ENCODE results near the gene WHRN. TPM values are rescaled to one million over a fixed set of nuclear protein-coding genes. Genes with fewer than 3 reads are reported as not detected.

The WHRN gene
- total RNA-seq, 1 donor from 2014 or later = 3.1 TPM

GRCh38 chr9:114426046-114426948 is 79.0 kb downstream of the WHRN start:
- Histone ChIP-seq H3K4me1 (no peaks in the 10 kb centered on the region), H3K9me3 (no peaks in the 10 kb centered on the region), H3K4me3 (no peak overlapping the region), H3K27ac (no peak overlapping the region), H3K36me3 (no peaks in the 10 kb centered on the region), H3K27me3 (no peaks in the 10 kb centered on the region)
- peak; percentile 37 for DNase-seq
- intact Hi-C loops (cut with DNase I) = no loop called here
- TF ChIP-seq CTCF (IDR thresholded peaks at IDR 0.05) = no peak
- ATAC-seq = no peak

GRCh38 chr9:114425126-114425525 is 80.1 kb downstream of the WHRN start:
- intact Hi-C loops (cut with DNase I) = no loop called here
- DNase-seq (peak; percentile 48), ATAC-seq (no peak)
- no peaks in the 10 kb centered on the region for H3K36me3 ChIP-seq
- H3K4me3 ChIP-seq = no peak overlapping the region
- no peaks in the 10 kb centered on the region for H3K27me3 ChIP-seq
- TF ChIP-seq CTCF (IDR thresholded peaks at IDR 0.05) = no peak
- no peaks in the 10 kb centered on the region for H3K4me1 ChIP-seq
- no peak overlapping the region for H3K27ac ChIP-seq
- H3K9me3 ChIP-seq = no peaks in the 10 kb centered on the region

- TF ChIP-seq CTCF (IDR thresholded peaks at IDR 0.05) = no peak
- H3K27me3 ChIP-seq = no peaks in the 10 kb centered on the region
- intact Hi-C loops (cut with DNase I) = no loop called here
- no peak overlapping the region for H3K27ac ChIP-seq
- H3K9me3 ChIP-seq = no peaks in the 10 kb centered on the region
- H3K36me3 ChIP-seq = no peaks in the 10 kb centered on the region
- no peaks in the 10 kb centered on the region for H3K4me1 ChIP-seq
- no peak for ATAC-seq
- H3K4me3 ChIP-seq = no peak overlapping the region
- DNase-seq = peak; percentile 46
Observed at GRCh38 chr9:114424126-114424525, 81.1 kb downstream of the WHRN start.

- Histone ChIP-seq H3K27me3 (no peaks in the 10 kb centered on the region), H3K36me3 (no peaks in the 10 kb centered on the region), H3K4me3 (no peak overlapping the region), H3K27ac (no peak overlapping the region), H3K4me1 (no peaks in the 10 kb centered on the region), H3K9me3 (no peaks in the 10 kb centered on the region)
- TF ChIP-seq CTCF (IDR thresholded peaks at IDR 0.05) = no peak
- no peak for ATAC-seq
- intact Hi-C loops (cut with DNase I) = no loop called here
- DNase-seq = peak; percentile 59
Observed at GRCh38 chr9:114423181-114423580, 82.1 kb downstream of the WHRN start.

- Histone ChIP-seq H3K9me3 (no peaks in the 10 kb centered on the region), H3K4me3 (no peak overlapping the region), H3K27ac (no peak overlapping the region), H3K4me1 (no peaks in the 10 kb centered on the region), H3K36me3 (no peaks in the 10 kb centered on the region), H3K27me3 (no peaks in the 10 kb centered on the region)
- DNase-seq = peak; percentile 21
- intact Hi-C loops (cut with DNase I) = no loop called here
- TF ChIP-seq CTCF (IDR thresholded peaks at IDR 0.05) = no peak
- ATAC-seq = no peak
Observed at GRCh38 chr9:114421147-114421546, 84.1 kb downstream of the WHRN start.
